Activated CD8-positive, alpha-beta memory T cell treated with anti-CD3 and anti-CD28 coated beads, Interleukin-2, amount 50 U/mL, for 4 hours (primary cell): Measurements from ENCODE around the gene CDKN2B.

Experiments
- DNase-seq: peaks from one replicate; pipeline ENCODE4 v3.0.0-alpha.2; 2020

CDKN2B gene

GRCh38 chr9:21993893-21994555, 15.1 kb downstream of the CDKN2B start, which contains the start of gene CDKN2A:
Gene CDKN2A (minus strand): TSS chr9:21994392.
- peak; percentile 42 for DNase-seq

GRCh38 chr9:21993007-21993406, 16.1 kb downstream of the CDKN2B start:
- no peak for DNase-seq

- DNase-seq, result no peak
These were observed 17.8 kb downstream of the CDKN2B start for GRCh38 chr9:21991072-21991959.

- DNase-seq, result no peak
These were observed 19.5 kb downstream of the CDKN2B start for GRCh38 chr9:21989440-21990189.

- DNase-seq, result no peak
These were observed 20.8 kb downstream of the CDKN2B start for GRCh38 chr9:21988056-21988990.

- no peak for DNase-seq
These were observed 23.0 kb downstream of the CDKN2B start for GRCh38 chr9:21985964-21986667.

GRCh38 chr9:21984101-21984500, 25.0 kb downstream of the CDKN2B start:
- DNase-seq, result no peak

GRCh38 chr9:21983561-21983935, 25.6 kb downstream of the CDKN2B start:
- no peak for DNase-seq

GRCh38 chr9:21982861-21983560, 26.1 kb downstream of the CDKN2B start:
- no peak for DNase-seq

- no peak for DNase-seq
These were observed 26.7 kb downstream of the CDKN2B start for GRCh38 chr9:21982391-21982790.

- no peak for DNase-seq
These were observed 32.7 kb downstream of the CDKN2B start for GRCh38 chr9:21976334-21976875.

- peak; percentile 50 for DNase-seq
These were observed 34.2 kb downstream of the CDKN2B start for GRCh38 chr9:21974722-21975409.

- no peak for DNase-seq
These were observed 34.8 kb downstream of the CDKN2B start for GRCh38 chr9:21974343-21974721.

GRCh38 chr9:21972361-21972760, 36.7 kb downstream of the CDKN2B start:
- DNase-seq, result no peak

GRCh38 chr9:21970800-21971640, 38.1 kb downstream of the CDKN2B start:
- DNase-seq, result no peak

- no peak for DNase-seq
These were observed 38.9 kb downstream of the CDKN2B start for GRCh38 chr9:21969951-21970799.

- DNase-seq, result no peak
These were observed 39.8 kb downstream of the CDKN2B start for GRCh38 chr9:21969011-21969940.
